CD4-positive, alpha-beta T cell treated with Interleukin-2 at 100 ng/mL for 4 hours (primary cell): ENCODE data around the gene NDUFB10.
"Not testable (repeated sequence)": the region's sequence is repeated elsewhere in the genome, so short reads cannot be mapped to it uniquely, and the experiment has no call there.

Experiments
- DNase-seq: peaks from one replicate; pipeline ENCODE4 v3.0.0-alpha.2; 2020; ENCODE audit warnings: low spot score

Gene NDUFB10

GRCh38 chr16:1946495-1947368 lies 12.6 kb upstream of the NDUFB10 start:
- DNase-seq = no peak

DNA sequence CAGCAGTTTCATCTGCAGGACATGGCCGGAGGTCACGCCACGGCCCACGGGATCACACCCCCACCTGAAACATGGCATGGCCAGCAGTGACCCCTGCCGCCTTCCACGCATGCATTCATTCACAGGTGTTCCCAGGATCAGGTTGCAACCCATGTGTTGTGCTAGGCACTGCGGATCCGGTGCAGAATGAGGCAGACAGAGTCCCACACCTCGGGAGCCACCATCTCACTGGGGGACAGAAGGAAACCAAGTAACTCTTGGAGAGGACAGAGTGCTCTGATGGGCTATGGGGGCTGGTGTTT lies 12.0 kb upstream of the NDUFB10 start:
- no peak for DNase-seq

- no peak for DNase-seq
These were observed 9.8 kb upstream of the NDUFB10 start for GRCh38 chr16:1949507-1949906.

- DNase-seq = no peak
These were observed 9.3 kb upstream of the NDUFB10 start for GRCh38 chr16:1950047-1950446.

DNA sequence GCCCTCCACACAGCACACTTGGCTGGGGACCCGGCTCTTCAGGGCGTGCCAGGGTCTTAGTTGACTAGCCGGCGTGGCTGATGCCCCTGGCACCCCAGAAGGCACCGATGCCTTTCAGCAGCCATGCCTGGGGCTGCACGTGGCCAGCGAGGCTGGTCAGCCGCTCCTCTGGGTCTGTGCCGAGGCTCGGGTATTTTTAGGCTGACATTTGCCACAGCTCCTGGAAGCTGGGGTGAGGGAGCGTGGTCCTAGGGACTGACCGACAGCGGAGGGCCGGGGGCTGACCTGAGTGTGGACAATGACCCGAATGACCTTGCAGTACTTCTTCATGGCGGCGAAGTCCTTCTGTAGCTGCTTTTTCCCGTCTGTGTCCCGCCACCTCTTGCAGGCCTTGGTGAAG lies 8.8 kb upstream of the NDUFB10 start:
- no peak for DNase-seq

DNA sequence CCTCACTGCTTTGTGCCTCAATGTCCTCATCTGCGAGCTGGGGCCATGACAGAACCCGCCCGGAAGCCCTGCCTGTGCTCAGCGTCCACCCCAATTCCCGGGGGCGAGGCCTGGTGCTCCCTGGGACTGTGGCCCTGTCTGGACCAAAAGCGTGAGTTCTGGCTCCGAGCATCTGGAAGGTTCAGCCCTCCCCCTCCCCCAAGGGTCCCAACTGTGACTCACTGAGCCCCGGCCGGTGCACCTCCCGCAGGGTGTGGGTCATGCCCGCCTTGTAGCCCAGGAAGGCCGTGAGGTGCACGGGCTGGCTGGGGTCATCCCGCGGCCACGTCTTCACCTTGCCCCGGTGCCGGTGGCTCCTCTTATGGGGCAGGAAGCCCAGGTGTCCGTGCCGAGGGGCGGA lies 5.6 kb upstream of the NDUFB10 start:
- no peak for DNase-seq

DNA sequence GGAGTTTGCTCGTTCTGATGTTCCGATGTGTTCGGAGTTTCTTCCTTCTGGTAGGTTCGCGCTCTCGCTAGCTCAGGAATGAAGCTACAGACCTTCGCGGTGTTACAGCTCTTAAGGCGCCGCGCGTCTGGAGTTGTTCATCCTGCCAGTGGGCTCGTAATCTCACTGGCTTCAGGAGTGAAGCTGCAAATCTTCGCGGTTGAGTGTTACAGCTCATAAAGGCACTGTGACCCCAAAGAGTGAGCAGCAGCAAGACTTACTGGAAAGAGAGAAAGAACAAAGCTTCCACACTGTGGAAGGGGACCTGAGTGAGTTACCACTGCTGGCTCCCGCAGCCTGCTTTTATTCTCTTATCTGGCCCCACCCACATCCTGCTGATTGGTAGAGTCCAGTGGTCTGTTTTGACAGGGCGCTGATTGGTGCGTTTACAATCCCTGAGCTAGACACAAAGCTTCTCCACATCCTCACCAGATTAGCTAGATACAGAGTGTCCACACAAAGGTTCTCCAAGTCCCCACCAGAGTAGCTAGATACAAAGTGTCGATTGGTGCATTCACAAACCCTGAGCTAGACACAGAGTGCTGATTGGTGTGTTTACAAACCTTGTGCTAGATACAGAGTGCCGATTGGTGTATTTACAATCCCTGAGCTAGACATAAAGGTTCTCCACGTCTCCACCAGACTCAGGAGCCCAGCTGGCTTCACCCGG lies 1.8 kb upstream of the NDUFB10 start:
- DNase-seq = not testable (repeated sequence)

DNA sequence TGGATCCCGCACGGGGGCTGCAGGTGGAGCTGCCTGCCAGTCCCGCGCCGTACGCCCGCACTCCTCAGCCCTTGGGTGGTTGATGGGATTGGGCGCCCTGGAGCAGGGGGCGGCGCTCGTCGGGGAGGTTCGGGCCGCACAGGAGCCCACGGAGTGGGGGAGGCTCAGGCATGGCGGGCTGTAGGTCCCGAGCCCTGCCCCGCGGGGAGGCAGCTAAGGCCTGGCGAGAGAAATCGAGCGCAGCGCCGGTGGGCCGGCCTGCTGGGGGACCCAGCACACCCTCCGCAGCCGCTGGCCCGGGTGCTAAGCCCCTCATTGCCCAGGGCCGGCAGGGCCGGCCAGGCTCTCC lies 1.2 kb upstream of the NDUFB10 start:
- DNase-seq = not testable (repeated sequence)

DNA sequence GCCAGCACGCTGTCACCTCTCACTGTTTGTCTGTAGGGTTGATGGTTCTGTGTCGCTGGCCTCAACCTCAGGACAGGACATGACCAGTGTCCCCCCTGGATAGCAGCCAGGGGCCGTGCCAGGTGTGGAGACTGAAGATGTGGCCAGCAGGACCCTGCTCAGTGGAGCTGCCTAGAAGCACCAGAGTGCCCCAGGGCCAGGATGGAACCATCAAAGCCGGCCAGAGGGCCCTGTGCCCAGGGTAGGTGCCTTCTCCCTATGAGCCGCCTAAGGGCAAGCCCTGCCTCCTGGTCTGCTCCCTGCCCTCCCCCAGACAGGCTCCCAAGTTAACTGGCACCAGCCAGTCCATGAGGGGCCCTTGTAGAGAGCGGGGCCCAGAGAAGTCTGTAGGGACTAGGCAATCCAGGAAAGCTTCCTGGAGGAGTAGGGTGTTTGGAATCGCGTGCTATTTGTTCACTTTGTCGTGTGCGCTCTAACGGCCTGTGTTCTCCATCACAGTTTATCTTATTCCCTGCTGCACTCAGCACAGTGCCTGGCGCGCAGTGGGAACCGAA lies 546 bp upstream of the NDUFB10 start:
- DNase-seq = no peak

GRCh38 chr16:1960665-1961630 lies 1.6 kb downstream of the NDUFB10 start:
- no peak for DNase-seq

- no peak for DNase-seq
These were observed 2.3 kb downstream of the NDUFB10 start for GRCh38 chr16:1961651-1962067.

DNA sequence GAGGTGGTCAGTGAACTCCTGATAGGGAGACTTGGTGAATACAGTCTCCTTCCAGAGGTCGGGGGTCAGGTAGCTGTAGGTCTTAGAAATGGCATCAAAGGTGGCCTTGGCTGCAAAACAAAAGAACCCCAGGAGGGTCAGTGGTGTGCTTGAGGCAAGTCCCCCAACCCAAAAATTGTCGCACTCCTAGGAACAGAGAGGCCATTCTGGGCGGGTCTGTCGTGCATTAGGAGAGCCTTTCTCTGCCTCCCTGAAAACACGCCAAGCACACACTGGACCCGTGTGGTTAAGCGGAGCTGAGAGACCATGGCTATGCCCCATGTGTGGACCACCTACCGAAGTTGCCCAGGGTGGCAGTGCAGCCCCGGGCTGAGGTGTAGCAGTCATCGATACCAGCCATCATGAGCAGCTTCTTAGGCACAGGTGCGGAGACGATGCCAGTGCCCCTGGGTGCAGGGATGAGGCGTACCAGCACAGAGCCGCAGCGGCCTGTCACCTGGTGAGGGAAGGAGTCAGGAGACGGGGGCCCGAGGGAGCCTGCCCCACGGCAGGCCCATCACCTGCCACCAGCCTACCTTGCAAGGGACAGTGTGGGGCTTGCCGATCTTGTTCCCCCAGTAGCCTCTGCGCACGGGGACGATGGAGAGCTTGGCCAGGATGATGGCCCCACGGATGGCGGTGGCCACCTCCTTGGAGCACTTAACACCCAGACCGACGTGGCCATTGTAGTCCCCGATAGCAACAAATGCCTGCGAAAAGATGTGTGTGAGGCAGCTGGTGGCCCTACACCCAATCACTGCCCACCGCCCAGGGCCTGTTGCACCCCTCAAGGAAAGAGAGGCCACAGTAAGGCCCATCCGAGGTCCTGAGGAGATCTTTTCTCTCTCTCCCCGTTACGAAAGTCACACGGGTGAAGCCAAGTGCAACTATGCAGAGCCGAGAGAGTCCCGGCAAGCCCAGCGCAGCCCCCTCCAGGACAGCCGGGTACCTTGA lies 3.1 kb downstream of the NDUFB10 start:
- DNase-seq = not testable (repeated sequence)

- peak; percentile 41 for DNase-seq
These were observed 4.6 kb downstream of the NDUFB10 start for GRCh38 chr16:1963806-1964505.

DNA sequence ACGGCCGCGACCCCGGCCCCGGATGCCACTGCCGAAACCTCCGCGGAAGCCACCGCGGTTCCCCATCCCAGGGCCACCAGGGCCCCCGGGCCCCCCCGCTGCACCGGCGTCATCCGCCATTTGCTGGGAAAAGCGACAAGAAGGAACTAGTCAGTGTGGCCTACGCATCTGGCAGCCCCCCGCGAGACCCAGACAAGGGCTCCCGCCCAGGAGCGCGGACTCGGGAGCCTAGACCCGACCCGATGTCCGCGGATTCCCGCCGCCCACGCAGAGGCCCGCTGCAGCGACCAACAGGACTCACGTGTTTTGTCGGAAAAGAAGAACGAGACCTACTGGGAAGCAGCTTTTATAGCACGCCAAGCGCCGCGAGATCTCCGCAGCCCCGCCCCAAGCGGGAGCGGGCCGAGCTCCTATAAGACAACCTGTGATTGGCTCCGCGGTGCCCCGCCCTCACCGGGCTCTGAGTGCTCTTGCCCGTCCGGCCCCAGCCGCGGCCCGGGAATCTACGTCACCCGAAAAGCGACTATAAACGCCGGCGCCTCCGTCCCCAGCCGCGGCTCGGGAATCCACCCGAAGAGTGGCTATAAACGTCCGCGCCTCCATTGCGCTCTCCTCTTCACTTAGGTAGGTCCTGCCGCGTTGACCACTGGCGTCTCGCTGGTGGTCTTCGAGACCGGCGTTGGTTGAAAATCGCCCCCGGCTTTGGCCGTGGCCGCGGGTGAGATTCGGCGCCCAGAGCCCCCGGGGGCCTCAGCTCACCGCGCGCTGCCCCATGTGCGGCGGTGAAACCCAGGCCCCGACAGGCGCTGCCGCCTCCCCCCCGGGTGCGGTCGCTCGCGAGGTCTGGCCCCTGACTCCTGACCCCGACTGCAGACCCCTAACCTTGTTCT lies 5.4 kb downstream of the NDUFB10 start, which contains the start of gene RPS2:
Gene RPS2, minus strand, starts transcription at position 321 of the 890 bp plus-strand sequence. Its CDS starts 201 bp downstream, at position 120.
- peak; percentile 100 for DNase-seq

DNA sequence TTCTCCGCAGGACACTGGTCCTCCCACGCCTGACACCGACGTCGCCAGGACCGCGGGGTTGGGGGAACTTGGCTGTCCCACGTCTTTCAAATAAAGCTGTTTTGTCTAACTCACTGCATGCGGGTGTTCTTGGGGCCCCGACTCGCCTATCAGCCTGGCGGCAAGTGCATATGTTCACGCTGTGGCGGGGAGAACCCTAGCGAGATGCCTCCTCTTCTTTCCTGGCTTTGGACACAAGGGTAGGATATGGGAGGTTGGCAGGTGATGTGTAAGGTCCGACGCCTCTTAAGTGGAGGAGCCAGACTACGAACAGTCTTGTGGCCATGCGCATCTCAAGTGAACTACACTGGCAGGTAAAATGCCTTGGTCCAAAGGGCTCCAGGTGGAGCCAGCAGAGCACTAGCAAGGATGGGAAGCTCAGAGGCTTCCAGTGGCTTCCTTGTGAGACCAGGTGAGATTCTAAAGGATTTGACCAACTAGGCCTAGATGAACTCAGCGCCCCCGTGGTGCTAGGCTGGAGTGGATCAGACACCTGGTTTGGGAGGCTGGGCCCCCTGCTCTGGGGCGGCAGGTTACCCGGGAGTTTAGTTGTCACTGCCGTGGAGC lies 6.2 kb downstream of the NDUFB10 start:
- DNase-seq = no peak

DNA sequence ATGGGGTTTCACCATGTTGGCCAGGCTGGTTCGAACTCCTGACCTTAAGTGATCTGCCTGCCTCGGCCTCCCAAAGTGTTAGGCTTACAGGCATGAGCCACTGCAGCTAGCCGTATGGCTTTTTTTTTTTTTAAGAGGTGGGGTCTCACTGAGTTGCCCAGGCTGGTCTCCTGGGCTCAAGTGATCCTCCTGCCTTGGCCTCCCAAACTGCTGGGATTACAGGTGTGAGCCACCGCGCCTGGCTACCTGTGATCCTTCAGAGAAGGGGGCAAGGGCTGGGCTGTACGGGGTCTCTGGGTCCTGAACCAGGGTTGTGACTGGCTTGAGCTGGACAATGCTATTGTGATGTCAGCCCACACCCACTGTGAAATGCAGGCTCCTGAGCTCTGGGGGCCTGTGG lies 7.1 kb downstream of the NDUFB10 start, which contains the start of gene RNF151:
Gene RNF151, plus strand, starts transcription at position 397 of the 400 bp plus-strand sequence. CDS start 26 bp downstream, outside the sequence.
- no peak for DNase-seq

DNA sequence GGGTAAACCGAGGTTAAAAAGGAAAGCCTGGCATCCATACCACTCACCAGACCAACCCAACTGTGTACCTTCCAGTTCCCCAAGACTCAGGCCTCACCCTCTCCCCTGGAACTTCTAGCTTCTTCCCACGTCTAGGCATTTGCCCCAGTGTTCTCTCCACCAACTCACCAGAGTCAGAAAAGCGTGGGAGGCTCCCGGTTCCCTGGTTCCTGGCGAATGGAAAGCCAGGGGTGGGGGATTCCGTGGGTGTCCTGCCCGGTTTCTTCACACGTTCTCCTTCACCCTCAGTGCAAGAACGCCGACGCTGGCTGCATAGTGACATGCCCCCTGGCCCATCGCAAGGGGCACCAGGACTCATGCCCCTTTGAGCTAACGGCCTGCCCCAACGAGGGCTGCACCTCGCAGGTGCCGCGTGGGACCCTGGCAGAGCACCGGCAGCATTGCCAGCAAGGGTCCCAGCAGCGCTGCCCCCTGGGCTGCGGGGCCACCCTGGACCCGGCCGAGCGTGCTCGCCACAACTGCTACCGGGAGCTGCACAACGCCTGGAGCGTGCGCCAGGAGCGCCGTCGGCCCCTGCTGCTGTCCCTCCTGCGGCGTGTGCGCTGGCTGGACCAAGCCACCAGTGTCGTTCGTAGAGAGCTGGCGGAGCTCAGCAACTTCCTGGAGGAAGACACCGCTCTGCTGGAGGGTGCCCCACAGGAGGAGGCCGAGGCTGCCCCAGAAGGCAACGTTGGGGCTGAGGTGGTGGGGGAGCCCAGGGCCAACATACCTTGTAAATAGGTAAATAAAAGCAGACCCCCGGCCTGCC lies 9.0 kb downstream of the NDUFB10 start:
- DNase-seq = no peak
